SKM-1 (cell line): Measurements from ENCODE around the gene VWA2.
"Not testable (repeated sequence)": the region's sequence is repeated elsewhere in the genome, so short reads cannot be mapped to it uniquely, and the experiment has no call there.

ENCODE experiments used
- DNase-seq: peaks from one replicate; lab custom pipeline; 2025; ENCODE audit not compliant: unreplicated experiment; lab: John Stamatoyannopoulos, UW

The VWA2 gene

DNA sequence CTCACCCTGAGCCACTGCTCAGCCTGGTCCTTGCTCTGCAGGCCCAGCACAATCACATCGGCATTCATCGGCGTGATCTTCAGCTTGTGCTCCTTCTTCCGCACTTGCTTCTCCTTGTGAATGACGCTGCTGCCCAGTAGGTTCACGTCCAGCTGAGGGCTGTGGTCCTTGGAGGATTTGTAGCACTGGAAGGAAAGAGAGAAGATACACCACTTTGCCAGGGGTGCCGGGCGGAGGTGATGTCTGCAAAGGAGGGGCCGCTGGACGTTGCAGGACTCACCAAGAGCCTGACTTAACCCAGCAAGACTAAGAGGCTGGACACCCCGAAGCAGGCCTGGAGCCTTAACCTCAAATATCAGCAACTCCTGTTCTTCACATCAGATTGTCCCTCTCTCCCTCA is 74.8 kb downstream of the VWA2 start:
- no peak for DNase-seq

GRCh38 chr10:114315566-114316420 is 76.7 kb downstream of the VWA2 start:
- DNase-seq = no peak

DNA sequence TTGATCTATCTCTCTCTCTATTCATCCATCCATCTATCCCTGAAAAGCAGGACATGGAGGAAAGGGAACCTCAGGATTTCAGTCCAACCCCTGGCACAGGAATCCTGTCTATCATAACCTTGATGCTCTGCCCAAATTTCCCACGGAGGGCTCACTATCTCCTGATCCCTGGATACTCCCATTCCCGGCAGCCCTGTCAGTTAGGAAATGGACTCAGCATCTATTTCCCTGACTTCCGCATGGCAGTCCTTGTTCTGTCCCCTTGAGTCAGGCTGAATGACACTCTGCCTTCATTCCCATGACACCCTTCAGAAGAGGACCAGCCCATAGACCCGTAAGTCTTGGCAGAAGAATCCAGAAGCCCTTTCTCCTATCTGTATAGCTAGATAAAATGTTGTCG is 77.7 kb downstream of the VWA2 start:
- no peak for DNase-seq

GRCh38 chr10:114319406-114320248 is 80.6 kb downstream of the VWA2 start:
- no peak for DNase-seq

GRCh38 chr10:114320249-114321116 is 81.4 kb downstream of the VWA2 start:
- no peak for DNase-seq

DNA sequence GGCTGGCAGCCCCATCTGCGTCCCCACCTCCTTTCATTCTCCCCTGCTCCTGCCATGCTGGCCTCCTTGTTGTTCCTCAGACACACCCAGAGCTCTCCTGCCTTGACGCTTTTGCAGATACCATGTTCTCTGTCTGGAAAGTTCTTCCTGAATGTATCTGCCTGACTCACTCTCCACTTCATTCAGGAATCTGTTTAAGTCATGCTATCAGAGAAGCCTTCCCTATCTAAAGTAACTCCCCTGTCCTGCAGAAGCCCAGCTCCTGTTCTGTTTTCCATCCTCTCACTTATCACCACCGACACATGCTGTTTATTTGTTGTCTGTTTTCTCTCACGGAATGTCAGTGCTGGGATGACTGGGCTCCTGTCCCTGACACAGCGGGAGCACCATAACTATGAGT is 83.3 kb downstream of the VWA2 start:
- no peak for DNase-seq

- no peak for DNase-seq
These were observed 84.0 kb downstream of the VWA2 start for GRCh38 chr10:114323023-114323422.

GRCh38 chr10:114326795-114327194 is 87.7 kb downstream of the VWA2 start:
- DNase-seq = no peak

GRCh38 chr10:114327537-114328440 is 88.7 kb downstream of the VWA2 start:
- no peak for DNase-seq

- no peak for DNase-seq
These were observed 89.4 kb downstream of the VWA2 start for GRCh38 chr10:114328441-114328812.

DNA sequence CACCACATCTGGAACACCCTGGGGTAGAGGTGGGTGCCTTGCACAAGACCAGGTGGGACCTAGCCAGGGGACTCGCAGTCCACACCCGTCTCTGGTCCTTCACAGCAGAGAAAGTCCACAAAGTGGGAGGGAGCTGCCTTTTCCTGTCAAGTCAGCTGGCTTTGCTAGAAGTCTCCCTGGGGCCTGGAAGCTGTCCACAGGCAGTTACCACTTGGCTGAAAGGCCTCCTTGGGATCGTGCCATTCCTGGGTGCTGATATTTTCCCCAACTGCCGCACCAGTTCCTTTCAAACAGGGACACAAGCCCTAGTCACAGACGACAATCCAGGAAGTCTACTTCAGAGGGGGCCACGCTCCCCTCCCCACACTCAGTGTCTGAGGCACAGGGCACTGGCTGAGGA is 89.8 kb downstream of the VWA2 start:
- no peak for DNase-seq

DNA sequence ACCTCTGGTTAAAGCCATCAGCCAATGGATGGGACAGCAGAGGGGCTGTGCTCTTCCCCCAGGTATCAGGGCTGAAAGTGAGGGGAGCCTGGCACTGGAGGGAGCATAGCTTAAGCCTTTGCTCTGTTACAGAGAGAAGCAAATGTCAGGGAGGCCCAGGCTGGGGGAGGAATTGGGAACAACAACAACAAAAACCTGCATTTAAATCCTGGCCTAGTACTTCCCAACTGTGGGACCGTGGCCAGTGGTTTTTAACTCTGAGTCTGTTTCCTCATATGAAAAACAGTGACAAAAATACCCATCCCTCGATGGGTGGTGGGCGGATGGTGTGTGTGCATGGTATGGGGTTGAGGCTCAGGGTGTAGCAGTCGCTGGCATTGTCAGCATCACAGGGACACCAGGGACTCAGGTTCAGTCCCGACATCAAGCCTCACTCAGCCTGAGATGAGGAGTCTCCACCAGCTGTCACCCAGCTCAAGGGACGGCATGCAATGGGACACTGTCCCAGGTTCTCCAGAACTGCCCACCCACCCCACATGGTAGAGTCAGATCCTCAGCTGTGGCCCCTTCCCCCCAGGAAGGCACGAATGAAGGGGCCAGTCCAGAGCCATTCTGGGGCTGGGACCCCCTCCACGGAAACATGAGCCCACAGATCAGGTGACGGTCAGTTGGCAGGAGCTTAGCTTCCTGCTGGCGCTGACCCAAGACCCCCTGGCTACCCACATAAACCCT is 90.7 kb downstream of the VWA2 start:
- no peak for DNase-seq

DNA sequence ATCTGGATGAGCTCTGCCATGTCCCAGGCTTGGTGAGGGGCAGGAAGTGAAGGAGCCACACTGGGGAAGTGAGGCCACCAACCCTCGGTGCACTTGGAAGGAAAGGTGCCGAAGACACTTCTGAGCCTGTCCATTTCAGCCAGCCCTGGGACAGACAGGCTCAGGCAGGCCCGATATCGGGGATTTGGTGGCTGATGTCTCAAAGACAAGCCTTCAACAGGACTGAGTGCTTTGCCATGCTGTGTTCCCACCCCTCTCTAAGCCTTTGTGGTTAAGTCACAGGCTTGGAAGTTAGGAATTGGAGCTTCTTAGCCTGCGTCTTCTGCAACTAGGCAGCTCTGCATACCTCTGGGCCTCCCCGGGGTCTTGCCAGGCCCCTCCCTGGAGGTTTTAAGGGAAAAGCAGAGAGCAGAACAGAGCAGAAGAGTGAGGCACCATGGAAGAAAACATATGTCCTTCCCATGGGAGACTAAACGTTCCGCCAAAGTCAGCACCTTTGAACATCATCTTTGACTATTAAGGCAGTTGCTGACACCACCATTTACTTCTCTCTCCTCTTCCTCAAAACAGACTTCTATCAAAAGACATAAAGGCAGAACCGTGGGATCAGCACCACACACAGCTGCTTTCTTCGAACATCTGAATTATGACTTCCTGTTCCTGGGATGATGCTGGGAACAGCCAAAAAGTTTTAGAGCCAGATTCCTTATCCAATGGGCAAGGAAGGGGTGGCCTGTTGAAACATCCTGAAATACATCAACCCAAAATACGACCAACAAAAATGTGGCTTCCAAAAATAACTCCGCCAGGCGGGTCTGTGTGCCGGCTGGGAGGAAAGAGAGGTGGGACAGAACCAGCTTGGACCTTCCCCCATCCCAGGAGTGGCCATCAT is 93.5 kb downstream of the VWA2 start:
- DNase-seq = no peak

GRCh38 chr10:114333441-114333840 is 94.4 kb downstream of the VWA2 start:
- not testable (repeated sequence) for DNase-seq

DNA sequence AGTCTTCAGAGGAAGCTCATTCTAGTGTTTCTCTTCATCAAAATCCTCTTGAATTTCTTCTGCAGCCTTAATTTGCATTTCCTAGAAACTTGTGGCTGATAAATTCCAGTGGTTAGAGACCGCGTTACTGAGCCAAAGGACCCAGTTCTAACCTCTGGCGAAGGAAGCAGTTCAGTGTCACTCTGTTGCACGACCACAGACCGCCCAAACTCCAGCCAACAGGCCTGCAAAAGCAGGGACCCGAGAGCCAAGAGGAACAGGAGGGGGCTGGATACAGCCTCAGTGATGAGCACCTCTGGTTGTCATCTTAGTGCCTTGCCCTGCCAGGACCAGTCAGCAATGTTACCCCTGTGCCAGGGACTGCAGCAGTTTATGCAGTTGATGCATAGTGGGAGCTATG is 95.2 kb downstream of the VWA2 start:
- no peak for DNase-seq

DNA sequence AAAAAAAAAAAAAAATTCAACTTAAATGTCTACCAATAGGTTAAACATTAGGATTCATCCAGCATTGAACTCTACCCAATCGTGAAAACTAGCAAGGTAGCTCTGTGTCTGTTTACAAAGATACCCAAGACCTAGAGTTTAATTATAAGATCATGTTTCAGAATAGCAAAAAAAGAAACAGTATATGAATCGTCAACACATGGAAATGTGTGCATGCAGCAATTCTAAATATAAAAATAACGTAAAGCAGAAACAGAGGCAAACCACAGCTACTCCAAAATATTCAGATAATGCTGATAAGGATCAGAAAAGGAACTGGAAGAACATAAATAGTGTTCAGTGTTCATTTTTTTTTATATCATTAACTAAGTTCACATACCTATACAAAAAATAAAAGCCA is 96.6 kb downstream of the VWA2 start:
- DNase-seq = no peak

DNA sequence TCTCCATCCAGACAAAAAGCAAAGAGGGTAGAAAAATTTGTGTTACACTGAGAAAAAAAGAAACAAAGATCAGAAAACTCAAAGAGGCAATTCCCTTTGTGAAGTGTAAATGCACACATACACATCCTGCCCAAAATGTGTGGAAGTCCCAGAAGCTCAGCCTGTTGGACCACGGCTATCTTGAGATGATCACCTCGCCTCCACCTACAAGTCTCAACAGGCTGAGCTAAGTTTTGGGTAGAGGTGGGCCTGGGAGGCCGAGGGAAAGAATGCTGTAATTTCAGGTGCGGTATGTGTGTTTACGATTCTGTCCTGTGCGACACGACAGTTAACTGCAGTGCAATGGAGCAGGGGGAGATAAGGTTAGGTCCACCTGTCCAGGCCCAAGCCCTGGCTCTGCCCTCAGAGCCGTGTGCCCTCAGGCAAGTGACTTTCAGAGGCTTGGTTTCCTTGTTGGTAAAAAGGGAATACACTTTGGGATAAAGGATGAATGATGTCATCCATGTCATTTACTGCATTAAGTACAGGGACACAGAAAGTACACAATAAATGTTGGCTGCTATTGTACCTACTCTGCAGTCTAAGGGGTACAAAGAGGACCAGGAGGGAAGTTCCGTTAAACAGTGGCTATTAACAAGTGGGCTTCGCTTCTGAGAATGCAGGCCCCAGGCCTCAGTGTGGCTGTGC is 97.9 kb downstream of the VWA2 start:
- no peak for DNase-seq
